Measurements from ENCODE around the gene SPATA22. TPM values are rescaled to one million over a fixed set of nuclear protein-coding genes. Genes with fewer than 3 reads are reported as not detected.

The SPATA22 gene
- total RNA-seq, 1 donor from 2014 or later, result not detected

DNA sequence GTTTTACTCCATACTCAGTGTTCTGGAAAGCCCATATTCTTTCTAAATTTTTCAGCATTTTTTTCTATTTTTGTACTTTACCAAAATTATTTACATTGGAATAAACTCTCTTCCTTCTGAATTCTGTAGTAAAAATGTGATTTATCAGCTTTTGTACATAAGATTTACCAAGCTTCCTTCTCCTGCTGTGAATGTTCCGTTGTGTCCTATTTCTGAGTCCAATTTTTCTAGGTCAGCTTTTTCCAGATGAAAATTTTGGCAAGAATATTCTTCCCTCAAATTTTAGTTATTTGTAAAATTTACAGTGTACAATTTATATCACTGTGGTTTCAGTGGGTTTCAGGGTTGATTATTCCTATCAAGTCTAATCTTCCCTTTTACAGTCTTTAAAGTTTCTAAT is 31.7 kb upstream of the SPATA22 start:
- no peaks in the 10 kb centered on the region for H4K20me1 ChIP-seq (ENCODE audit: insufficient read depth, low read length)
- H3K9me3 ChIP-seq (ENCODE audit: insufficient read depth, low read depth, low read length), result no peaks in the 10 kb centered on the region
- no peaks in the 10 kb centered on the region for H3K79me2 ChIP-seq (ENCODE audit: insufficient read depth, low read length)
- no peak overlapping the region for H3K4me3 ChIP-seq (ENCODE audit: insufficient read depth, low read depth, low read length)
- H3K4me3 Mint-ChIP-seq (ENCODE audit: unreplicated experiment), result no peak overlapping the region
- no peak overlapping the region for H2AFZ ChIP-seq (ENCODE audit: low read depth, low read length)
- TF ChIP-seq, protein P1, sequence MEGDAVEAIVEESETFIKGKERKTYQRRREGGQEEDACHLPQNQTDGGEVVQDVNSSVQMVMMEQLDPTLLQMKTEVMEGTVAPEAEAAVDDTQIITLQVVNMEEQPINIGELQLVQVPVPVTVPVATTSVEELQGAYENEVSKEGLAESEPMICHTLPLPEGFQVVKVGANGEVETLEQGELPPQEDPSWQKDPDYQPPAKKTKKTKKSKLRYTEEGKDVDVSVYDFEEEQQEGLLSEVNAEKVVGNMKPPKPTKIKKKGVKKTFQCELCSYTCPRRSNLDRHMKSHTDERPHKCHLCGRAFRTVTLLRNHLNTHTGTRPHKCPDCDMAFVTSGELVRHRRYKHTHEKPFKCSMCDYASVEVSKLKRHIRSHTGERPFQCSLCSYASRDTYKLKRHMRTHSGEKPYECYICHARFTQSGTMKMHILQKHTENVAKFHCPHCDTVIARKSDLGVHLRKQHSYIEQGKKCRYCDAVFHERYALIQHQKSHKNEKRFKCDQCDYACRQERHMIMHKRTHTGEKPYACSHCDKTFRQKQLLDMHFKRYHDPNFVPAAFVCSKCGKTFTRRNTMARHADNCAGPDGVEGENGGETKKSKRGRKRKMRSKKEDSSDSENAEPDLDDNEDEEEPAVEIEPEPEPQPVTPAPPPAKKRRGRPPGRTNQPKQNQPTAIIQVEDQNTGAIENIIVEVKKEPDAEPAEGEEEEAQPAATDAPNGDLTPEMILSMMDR (IDR thresholded peaks at IDR 0.05; ENCODE audit: insufficient read depth, low read depth, low read length), result no peak
- TF ChIP-seq EZH2 (IDR thresholded peaks at IDR 0.05; ENCODE audit: insufficient read depth, low read length), result no peak
- no peaks in the 10 kb centered on the region for H3K36me3 Mint-ChIP-seq (ENCODE audit: low read depth, unreplicated experiment)
- H3K4me2 ChIP-seq (ENCODE audit: low read length), result no peak overlapping the region
- no peaks in the 10 kb centered on the region for H3K27me3 Mint-ChIP-seq (ENCODE audit: low read depth, unreplicated experiment)
- H3K4me1 ChIP-seq (ENCODE audit: insufficient read depth, low read length), result no peaks in the 10 kb centered on the region
- H3K27ac Mint-ChIP-seq (ENCODE audit: unreplicated experiment), result no peak overlapping the region
- no peak overlapping the region for H3K27ac ChIP-seq (ENCODE audit: low read depth, low read length)
- no peak overlapping the region for H3K9ac ChIP-seq (ENCODE audit: low read length)
- no peaks in the 10 kb centered on the region for H3K27me3 ChIP-seq (ENCODE audit: insufficient read depth, low read length)
- no peaks in the 10 kb centered on the region for H3K36me3 ChIP-seq (ENCODE audit: insufficient read depth, low read length)
- H3K9me3 Mint-ChIP-seq (ENCODE audit: unreplicated experiment), result peaks cover 7% of the 10 kb centered on the region
- DNase-seq (ENCODE audit: low read depth) (no peak), FAIRE-seq (no peak)
- no peaks in the 10 kb centered on the region for H3K4me1 Mint-ChIP-seq (ENCODE audit: low read depth, unreplicated experiment)

DNA sequence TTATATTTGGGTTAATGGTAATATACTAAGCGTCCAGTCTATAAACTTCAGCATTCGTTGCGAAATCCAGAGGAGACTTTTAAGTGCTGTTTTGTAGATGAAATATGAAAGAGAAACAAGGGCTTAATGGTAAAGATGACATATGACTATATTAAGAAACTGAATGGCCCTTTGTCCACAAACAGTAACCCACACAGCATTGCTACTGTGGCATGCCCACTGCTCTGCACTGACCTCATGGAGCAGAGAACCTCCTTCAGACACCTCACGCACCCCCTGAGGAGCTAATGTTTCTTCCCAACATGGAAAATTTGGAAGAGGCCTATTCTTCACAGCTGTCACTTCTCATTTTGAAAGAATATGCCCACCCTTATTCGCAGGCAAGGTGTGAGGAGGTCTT is 30.8 kb upstream of the SPATA22 start:
- Mint-ChIP-seq H3K4me3 (ENCODE audit: unreplicated experiment) (no peak overlapping the region), H3K4me1 (ENCODE audit: low read depth, unreplicated experiment) (no peaks in the 10 kb centered on the region), H3K9me3 (ENCODE audit: unreplicated experiment) (peaks cover 6% of the 10 kb centered on the region), H3K27ac (ENCODE audit: unreplicated experiment) (no peak overlapping the region), H3K27me3 (ENCODE audit: low read depth, unreplicated experiment) (no peaks in the 10 kb centered on the region), H3K36me3 (ENCODE audit: low read depth, unreplicated experiment) (no peaks in the 10 kb centered on the region)
- DNase-seq (ENCODE audit: low read depth) (no peak), FAIRE-seq (no peak)
- no peak for TF ChIP-seq EZH2 (IDR thresholded peaks at IDR 0.05; ENCODE audit: insufficient read depth, low read length)
- TF ChIP-seq, protein P1 (IDR thresholded peaks at IDR 0.05; ENCODE audit: insufficient read depth, low read depth, low read length), result no peak
- H3K4me1 ChIP-seq (ENCODE audit: insufficient read depth, low read length), result no peaks in the 10 kb centered on the region
- no peak overlapping the region for H3K27ac ChIP-seq (ENCODE audit: low read depth, low read length)
- H2AFZ ChIP-seq (ENCODE audit: low read depth, low read length), result no peak overlapping the region
- no peaks in the 10 kb centered on the region for H3K79me2 ChIP-seq (ENCODE audit: insufficient read depth, low read length)
- H4K20me1 ChIP-seq (ENCODE audit: insufficient read depth, low read length), result no peaks in the 10 kb centered on the region
- no peak overlapping the region for H3K4me3 ChIP-seq (ENCODE audit: insufficient read depth, low read depth, low read length)
- H3K9ac ChIP-seq (ENCODE audit: low read length), result no peak overlapping the region
- H3K36me3 ChIP-seq (ENCODE audit: insufficient read depth, low read length), result no peaks in the 10 kb centered on the region
- H3K9me3 ChIP-seq (ENCODE audit: insufficient read depth, low read depth, low read length), result no peaks in the 10 kb centered on the region
- H3K4me2 ChIP-seq (ENCODE audit: low read length), result no peak overlapping the region
- H3K27me3 ChIP-seq (ENCODE audit: insufficient read depth, low read length), result no peaks in the 10 kb centered on the region

DNA sequence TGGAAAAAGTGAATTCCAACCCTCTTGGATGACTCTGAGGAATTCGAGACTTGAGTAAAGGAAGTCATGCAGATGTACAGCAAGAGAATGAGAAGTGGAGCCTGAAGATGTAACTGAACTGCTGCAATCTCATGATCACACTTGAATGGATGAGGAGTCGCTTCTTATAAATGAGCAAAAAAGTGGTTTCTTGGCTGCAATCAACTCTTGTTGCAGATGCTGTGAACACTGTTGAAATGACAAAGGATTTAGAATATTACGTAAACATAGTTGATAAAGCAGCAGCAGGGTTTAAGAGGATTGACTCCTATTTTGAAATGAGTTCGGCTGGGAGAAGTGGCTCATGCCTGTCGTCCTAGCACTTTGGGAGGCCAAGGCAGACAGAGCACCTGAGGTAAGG is 29.7 kb upstream of the SPATA22 start:
- no peaks in the 10 kb centered on the region for H3K9me3 ChIP-seq (ENCODE audit: insufficient read depth, low read depth, low read length)
- no peak overlapping the region for H2AFZ ChIP-seq (ENCODE audit: low read depth, low read length)
- H3K4me2 ChIP-seq (ENCODE audit: low read length), result no peak overlapping the region
- no peak overlapping the region for H3K27ac ChIP-seq (ENCODE audit: low read depth, low read length)
- H3K27me3 ChIP-seq (ENCODE audit: insufficient read depth, low read length), result no peaks in the 10 kb centered on the region
- no peak overlapping the region for H3K4me3 ChIP-seq (ENCODE audit: insufficient read depth, low read depth, low read length)
- no peak overlapping the region for H3K4me3 Mint-ChIP-seq (ENCODE audit: unreplicated experiment)
- H3K27ac Mint-ChIP-seq (ENCODE audit: unreplicated experiment), result no peak overlapping the region
- no peaks in the 10 kb centered on the region for H3K4me1 Mint-ChIP-seq (ENCODE audit: low read depth, unreplicated experiment)
- H3K9ac ChIP-seq (ENCODE audit: low read length), result no peak overlapping the region
- no peaks in the 10 kb centered on the region for H3K36me3 Mint-ChIP-seq (ENCODE audit: low read depth, unreplicated experiment)
- H3K79me2 ChIP-seq (ENCODE audit: insufficient read depth, low read length), result no peaks in the 10 kb centered on the region
- H3K4me1 ChIP-seq (ENCODE audit: insufficient read depth, low read length), result no peaks in the 10 kb centered on the region
- FAIRE-seq (no peak), DNase-seq (ENCODE audit: low read depth) (no peak)
- no peaks in the 10 kb centered on the region for H4K20me1 ChIP-seq (ENCODE audit: insufficient read depth, low read length)
- H3K36me3 ChIP-seq (ENCODE audit: insufficient read depth, low read length), result no peaks in the 10 kb centered on the region
- TF ChIP-seq, protein P1 (IDR thresholded peaks at IDR 0.05; ENCODE audit: insufficient read depth, low read depth, low read length), result no peak
- TF ChIP-seq EZH2 (IDR thresholded peaks at IDR 0.05; ENCODE audit: insufficient read depth, low read length), result no peak
- peaks cover 5% of the 10 kb centered on the region for H3K9me3 Mint-ChIP-seq (ENCODE audit: unreplicated experiment)
- H3K27me3 Mint-ChIP-seq (ENCODE audit: low read depth, unreplicated experiment), result no peaks in the 10 kb centered on the region

Data from astrocyte (in vitro differentiated cells and primary cell).